WTC11 (cell line): ENCODE results near the gene PCDH9. TPM values are rescaled to one million over a fixed set of nuclear protein-coding genes. Genes with fewer than 3 reads are reported as not detected.

Source experiments
- ATAC-seq: fragments of 200-7000 bp; cut with Tn5 transposase; 2 replicates; pipeline ENCODE4 v1.10.0; 2021; ENCODE audit warnings: mild to moderate bottlenecking, moderate library complexity
- CTCF ChIA-PET: fragments of 300-600 bp; sonication (Branson Sonifier 250); formaldehyde crosslinking; loops from one replicate; lab custom pipeline; 2021; ENCODE audit warnings: antibody characterized with exemption; lab: Charles Lee
- POLR2A ChIA-PET: fragments of 350-600 bp; sonication (Branson Sonifier 250); formaldehyde crosslinking; loops from one replicate; lab custom pipeline; 2021; ENCODE audit warnings: antibody characterized with exemption; lab: Charles Lee
- DNase-seq: peaks from one replicate; pipeline ENCODE4 v3.0.0; 2021; ENCODE audit warnings: low spot score
- H3K27ac Mint-ChIP-seq: 2 replicates; pipeline ENCODE4 v1.8.0; 2021; ENCODE audit warnings: mixed read lengths
- H3K27me3 Mint-ChIP-seq: 2 replicates; pipeline ENCODE4 v1.8.0; 2021; ENCODE audit warnings: low read depth, mild to moderate bottlenecking, moderate library complexity, mixed read lengths
- H3K36me3 Mint-ChIP-seq: 2 replicates; pipeline ENCODE4 v1.8.0; 2021; ENCODE audit warnings: mixed read lengths
- H3K4me1 Mint-ChIP-seq: 2 replicates; pipeline ENCODE4 v1.8.0; 2022; ENCODE audit warnings: mixed read lengths
- H3K4me3 Mint-ChIP-seq: 2 replicates; pipeline ENCODE4 v1.8.0; 2021; ENCODE audit warnings: mild to moderate bottlenecking, moderate library complexity, mixed read lengths
- H3K9me3 Mint-ChIP-seq: 2 replicates; pipeline ENCODE4 v1.8.0; 2021; ENCODE audit warnings: mixed read lengths
- EMX1 ChIP-seq: fragments of 250-450 bp; sonication (Bioruptor Pico); IDR thresholded peaks from 2 replicates; pipeline ENCODE4 v1.8.0; 2021; ENCODE audit warnings: mild to moderate bottlenecking
- ETV6 ChIP-seq: sonication (generic); formaldehyde crosslinking; IDR thresholded peaks from 2 replicates; pipeline ENCODE4 v1.8.1; 2022; ENCODE audit warnings: mild to moderate bottlenecking, missing genetic modification reagents
- GRHL2 ChIP-seq: fragments of 250-450 bp; sonication (Bioruptor Pico); IDR thresholded peaks from 2 replicates; pipeline ENCODE4 v1.8.0; 2022; ENCODE audit warnings: mild to moderate bottlenecking, moderate library complexity; ENCODE audit not compliant: insufficient replicate concordance, severe bottlenecking
- HMGA2 ChIP-seq: fragments of 250-450 bp; sonication (Bioruptor Pico); IDR thresholded peaks from 2 replicates; pipeline ENCODE4 v1.4.0; 2021; ENCODE audit warnings: mild to moderate bottlenecking, moderate library complexity
- JAZF1 ChIP-seq: fragments of 250-450 bp; sonication (Bioruptor Pico); IDR thresholded peaks from 2 replicates; pipeline ENCODE4 v1.9.0; 2021; ENCODE audit warnings: moderate library complexity, mild to moderate bottlenecking, inconsistent platforms
- MLX ChIP-seq: sonication (generic); formaldehyde crosslinking; IDR thresholded peaks from 2 replicates; pipeline ENCODE4 v1.8.1; 2023; ENCODE audit warnings: mild to moderate bottlenecking, missing genetic modification reagents, moderate library complexity
- NR2C2 ChIP-seq: sonication (generic); formaldehyde crosslinking; IDR thresholded peaks from 2 replicates; pipeline ENCODE4 v1.8.0; 2022; ENCODE audit warnings: mild to moderate bottlenecking, missing genetic modification reagents
- SP1 ChIP-seq: sonication (generic); formaldehyde crosslinking; conservative IDR thresholded peaks from 2 replicates; pipeline ENCODE4 v1.8.1; 2022; ENCODE audit warnings: missing genetic modification reagents
- TEAD4 ChIP-seq: sonication (generic); formaldehyde crosslinking; IDR thresholded peaks from 2 replicates; pipeline ENCODE4 v1.8.0; 2022; ENCODE audit warnings: mild to moderate bottlenecking, missing genetic modification reagents
- USF1 ChIP-seq: sonication (generic); formaldehyde crosslinking; IDR thresholded peaks from 2 replicates; pipeline ENCODE4 v1.8.0; 2022; ENCODE audit warnings: mild to moderate bottlenecking, missing genetic modification reagents
- ZNF138 ChIP-seq: sonication (generic); formaldehyde crosslinking; conservative IDR thresholded peaks from 2 replicates; pipeline ENCODE4 v1.8.1; 2022; ENCODE audit warnings: mild to moderate bottlenecking, moderate library complexity, missing genetic modification reagents
- ZNF263 ChIP-seq: sonication (generic); formaldehyde crosslinking; IDR thresholded peaks from 2 replicates; pipeline ENCODE4 v1.8.1; 2022; ENCODE audit warnings: low read depth, mild to moderate bottlenecking, moderate library complexity, missing genetic modification reagents
- ZNF416 ChIP-seq: fragments of 250-450 bp; sonication (Bioruptor Pico); IDR thresholded peaks from 2 replicates; pipeline ENCODE4 v1.9.0; 2021; ENCODE audit warnings: mild to moderate bottlenecking, inconsistent platforms
- total RNA-seq: library from RNA; stranded (reverse); gene quantifications from 3 replicates; pipeline ENCODE4 v1.2.3, GENCODE V29; 2021
- TF ChIP-seq, protein P1 (sequence below): sonication (generic); formaldehyde crosslinking; IDR thresholded peaks from 2 replicates; pipeline ENCODE4 v1.8.1; 2022; ENCODE audit warnings: mild to moderate bottlenecking, missing genetic modification reagents, moderate library complexity, borderline replicate concordance
- TF ChIP-seq, protein P2 (sequence below): fragments of 250-450 bp; sonication (Bioruptor Pico); conservative IDR thresholded peaks from 2 replicates; pipeline ENCODE4 v1.9.0; 2021; ENCODE audit warnings: mild to moderate bottlenecking
- TF ChIP-seq, protein P3 (sequence below): sonication (generic); formaldehyde crosslinking; IDR thresholded peaks from 2 replicates; pipeline ENCODE4 v1.8.1; 2022; ENCODE audit warnings: low read depth, mild to moderate bottlenecking, moderate library complexity, missing genetic modification reagents, borderline replicate concordance
- TF ChIP-seq, protein P4 (sequence below): sonication (generic); formaldehyde crosslinking; IDR thresholded peaks from 2 replicates; pipeline ENCODE4 v1.8.0; 2023; ENCODE audit warnings: missing genetic modification reagents

PCDH9 gene
- total RNA-seq, 1 experiment from 2014 or later, result 0.48 TPM

- TF ChIP-seq ZNF263 (CRISPR knock-in tag) (no peak), ZNF138 (no peak)
Observed at GRCh38 chr13:66508153-66508909, 721.8 kb downstream of the PCDH9 start (continued).

DNA sequence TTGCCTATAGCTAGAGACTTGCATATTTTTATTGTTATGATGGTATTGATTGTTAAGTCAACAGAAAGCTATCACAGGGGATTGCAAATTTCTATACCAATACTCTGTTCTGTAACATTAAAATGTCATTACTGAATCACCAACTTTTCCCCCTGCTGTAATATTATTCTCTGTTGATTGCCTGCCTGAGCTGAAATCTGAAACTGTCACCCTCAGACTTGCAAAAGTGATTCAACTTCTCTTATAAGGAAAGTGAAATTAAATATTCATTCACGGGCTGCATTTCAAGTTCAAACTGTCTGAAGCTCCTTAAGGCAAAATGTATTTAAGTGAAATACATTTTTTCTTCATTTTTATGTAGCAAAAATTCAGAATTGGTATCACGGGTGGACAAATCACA, 723.2 kb downstream of the PCDH9 start:
- POLR2A ChIA-PET, result no interaction called here
- no peak overlapping the region for H3K4me3 Mint-ChIP-seq
- ATAC-seq (no peak), DNase-seq (no peak)
- CTCF ChIA-PET, result no interaction called here
- H3K36me3 Mint-ChIP-seq, result no peaks in the 10 kb centered on the region
- H3K27ac Mint-ChIP-seq, result no peak overlapping the region
- peaks cover 36% of the 10 kb centered on the region for H3K4me1 Mint-ChIP-seq
- H3K27me3 Mint-ChIP-seq, result no peaks in the 10 kb centered on the region
- peaks cover 10% of the 10 kb centered on the region; the same call in 1 of the 2 replicates for H3K9me3 Mint-ChIP-seq
- TF ChIP-seq ZNF416 (no peak), MLX (CRISPR knock-in tag) (no peak), TEAD4 (CRISPR knock-in tag) (no peak), USF1 (no peak), SP1 (CRISPR knock-in tag) (no peak), HMGA2 (CRISPR knock-in tag) (no peak), ETV6 (CRISPR knock-in tag) (no peak), JAZF1 (no peak), NR2C2 (CRISPR knock-in tag) (no peak), GRHL2 (CRISPR knock-in tag) (no peak), EMX1 (CRISPR knock-in tag) (no peak)
- TF ChIP-seq, protein P1, sequence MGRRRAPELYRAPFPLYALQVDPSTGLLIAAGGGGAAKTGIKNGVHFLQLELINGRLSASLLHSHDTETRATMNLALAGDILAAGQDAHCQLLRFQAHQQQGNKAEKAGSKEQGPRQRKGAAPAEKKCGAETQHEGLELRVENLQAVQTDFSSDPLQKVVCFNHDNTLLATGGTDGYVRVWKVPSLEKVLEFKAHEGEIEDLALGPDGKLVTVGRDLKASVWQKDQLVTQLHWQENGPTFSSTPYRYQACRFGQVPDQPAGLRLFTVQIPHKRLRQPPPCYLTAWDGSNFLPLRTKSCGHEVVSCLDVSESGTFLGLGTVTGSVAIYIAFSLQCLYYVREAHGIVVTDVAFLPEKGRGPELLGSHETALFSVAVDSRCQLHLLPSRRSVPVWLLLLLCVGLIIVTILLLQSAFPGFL (CRISPR knock-in tag), result no peak
- TF ChIP-seq, protein P2, sequence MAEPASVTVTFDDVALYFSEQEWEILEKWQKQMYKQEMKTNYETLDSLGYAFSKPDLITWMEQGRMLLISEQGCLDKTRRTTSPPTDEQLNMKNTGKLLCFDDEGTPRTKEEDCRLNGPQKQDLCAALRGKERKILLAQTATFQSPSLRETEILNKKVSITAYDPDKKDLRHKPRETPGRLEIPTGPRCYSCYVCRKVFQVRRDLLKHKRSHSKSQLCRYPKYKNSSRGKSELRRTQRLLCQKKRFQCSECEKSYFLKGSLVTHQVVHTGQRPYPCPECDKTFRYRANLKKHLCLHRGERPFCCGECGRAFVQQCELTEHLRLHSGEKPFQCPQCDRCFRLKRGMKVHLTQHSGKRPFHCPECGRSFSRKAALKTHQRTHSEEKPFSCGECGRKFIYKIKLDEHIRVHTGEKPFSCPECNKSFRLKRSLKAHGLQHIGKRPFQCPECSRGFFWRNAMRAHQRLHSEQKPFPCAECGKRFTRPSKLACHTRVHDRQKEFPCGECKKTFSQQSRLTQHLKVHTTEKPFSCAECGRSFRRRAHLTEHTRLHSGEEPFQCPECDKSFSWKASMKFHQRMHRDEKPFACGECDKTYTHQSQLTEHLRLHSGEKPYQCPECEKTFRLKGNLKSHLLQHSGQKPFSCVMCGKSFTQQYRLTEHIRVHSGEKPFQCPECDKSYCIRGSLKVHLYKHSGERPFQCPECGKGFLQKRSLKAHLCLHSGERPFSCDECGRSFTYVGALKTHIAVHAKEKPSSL (CRISPR knock-in tag), result no peak
- TF ChIP-seq, protein P3, sequence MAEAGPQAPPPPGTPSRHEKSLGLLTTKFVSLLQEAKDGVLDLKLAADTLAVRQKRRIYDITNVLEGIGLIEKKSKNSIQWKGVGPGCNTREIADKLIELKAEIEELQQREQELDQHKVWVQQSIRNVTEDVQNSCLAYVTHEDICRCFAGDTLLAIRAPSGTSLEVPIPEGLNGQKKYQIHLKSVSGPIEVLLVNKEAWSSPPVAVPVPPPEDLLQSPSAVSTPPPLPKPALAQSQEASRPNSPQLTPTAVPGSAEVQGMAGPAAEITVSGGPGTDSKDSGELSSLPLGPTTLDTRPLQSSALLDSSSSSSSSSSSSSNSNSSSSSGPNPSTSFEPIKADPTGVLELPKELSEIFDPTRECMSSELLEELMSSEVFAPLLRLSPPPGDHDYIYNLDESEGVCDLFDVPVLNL (CRISPR knock-in tag), result no peak
- TF ChIP-seq, protein P4, sequence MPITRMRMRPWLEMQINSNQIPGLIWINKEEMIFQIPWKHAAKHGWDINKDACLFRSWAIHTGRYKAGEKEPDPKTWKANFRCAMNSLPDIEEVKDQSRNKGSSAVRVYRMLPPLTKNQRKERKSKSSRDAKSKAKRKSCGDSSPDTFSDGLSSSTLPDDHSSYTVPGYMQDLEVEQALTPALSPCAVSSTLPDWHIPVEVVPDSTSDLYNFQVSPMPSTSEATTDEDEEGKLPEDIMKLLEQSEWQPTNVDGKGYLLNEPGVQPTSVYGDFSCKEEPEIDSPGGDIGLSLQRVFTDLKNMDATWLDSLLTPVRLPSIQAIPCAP (CRISPR knock-in tag), result no peak
